GM12801 (cell line): ENCODE data around the gene NR2C2.

Source experiments
- TF ChIP-seq, protein P1 (sequence below): IDR thresholded peaks from one replicate; pipeline ENCODE4 v1.5.1; 2011; ENCODE audit warnings: control low read depth; ENCODE audit not compliant: insufficient read length; ENCODE audit errors: extremely low read depth

The NR2C2 gene

GRCh38 chr3:15032650-15033049 lies 85.3 kb downstream of the NR2C2 start:
- TF ChIP-seq, protein P1, sequence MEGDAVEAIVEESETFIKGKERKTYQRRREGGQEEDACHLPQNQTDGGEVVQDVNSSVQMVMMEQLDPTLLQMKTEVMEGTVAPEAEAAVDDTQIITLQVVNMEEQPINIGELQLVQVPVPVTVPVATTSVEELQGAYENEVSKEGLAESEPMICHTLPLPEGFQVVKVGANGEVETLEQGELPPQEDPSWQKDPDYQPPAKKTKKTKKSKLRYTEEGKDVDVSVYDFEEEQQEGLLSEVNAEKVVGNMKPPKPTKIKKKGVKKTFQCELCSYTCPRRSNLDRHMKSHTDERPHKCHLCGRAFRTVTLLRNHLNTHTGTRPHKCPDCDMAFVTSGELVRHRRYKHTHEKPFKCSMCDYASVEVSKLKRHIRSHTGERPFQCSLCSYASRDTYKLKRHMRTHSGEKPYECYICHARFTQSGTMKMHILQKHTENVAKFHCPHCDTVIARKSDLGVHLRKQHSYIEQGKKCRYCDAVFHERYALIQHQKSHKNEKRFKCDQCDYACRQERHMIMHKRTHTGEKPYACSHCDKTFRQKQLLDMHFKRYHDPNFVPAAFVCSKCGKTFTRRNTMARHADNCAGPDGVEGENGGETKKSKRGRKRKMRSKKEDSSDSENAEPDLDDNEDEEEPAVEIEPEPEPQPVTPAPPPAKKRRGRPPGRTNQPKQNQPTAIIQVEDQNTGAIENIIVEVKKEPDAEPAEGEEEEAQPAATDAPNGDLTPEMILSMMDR = no peak

DNA sequence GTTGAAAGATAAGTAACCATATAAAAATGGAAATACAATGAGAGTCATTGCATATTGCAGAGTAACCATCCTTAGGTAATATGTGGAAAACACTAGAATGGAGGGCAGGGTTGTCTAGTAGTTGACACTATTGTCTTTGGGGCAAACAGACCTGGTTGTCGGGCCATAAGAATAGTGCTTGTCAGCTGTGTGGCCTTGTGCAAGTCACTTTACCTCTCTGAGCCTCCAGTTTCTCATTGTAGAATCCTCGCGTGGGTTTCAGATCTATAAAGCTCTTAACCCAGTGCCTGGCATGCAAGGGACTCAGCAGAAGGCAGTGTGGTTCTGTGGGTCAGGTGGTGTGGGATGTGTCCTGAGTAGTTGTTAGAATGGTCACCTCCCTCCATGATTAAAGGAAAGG lies 85.7 kb downstream of the NR2C2 start:
- TF ChIP-seq, protein P1 = no peak

DNA sequence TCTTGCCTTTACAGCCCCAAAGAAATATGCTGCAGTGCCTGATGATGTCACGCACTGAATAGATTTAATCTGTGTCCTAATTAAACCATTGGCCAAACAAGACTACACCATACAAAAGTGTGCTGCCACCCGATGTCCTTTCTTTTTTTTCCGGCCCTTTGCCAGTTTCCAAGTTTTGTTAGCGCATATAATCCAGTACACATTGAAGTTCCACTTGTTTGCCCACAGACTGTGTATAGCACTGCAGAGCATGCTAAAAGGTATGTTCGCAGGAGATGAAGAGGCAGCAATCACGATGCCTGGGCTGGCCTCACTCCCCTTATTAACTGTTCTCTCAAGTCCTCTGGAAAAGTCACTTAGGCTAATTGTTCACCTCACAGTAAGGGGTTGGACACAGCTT lies 90.9 kb downstream of the NR2C2 start:
- TF ChIP-seq, protein P1 = no peak

DNA sequence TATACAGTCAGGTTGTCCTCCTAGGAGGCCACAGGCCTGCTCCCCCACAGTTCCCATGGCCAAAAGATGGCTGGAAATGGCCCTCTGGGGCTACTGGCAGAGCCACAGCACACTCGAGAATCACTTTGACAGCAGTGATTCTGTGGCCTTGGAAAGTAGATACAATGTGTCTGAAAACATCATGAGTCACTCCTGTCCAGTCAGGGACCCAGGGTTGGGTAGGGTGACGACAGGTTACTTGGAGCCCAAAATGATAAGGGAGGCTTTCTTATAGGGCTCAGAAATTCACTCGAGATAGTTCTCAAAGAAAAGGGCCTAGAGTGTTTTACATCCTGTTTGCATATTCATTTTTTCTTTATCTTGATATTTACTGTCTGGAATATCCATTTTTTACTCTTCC lies 93.5 kb downstream of the NR2C2 start:
- TF ChIP-seq, protein P1 = no peak

- TF ChIP-seq, protein P1 = no peak
Observed at GRCh38 chr3:15041950-15042349, 94.6 kb downstream of the NR2C2 start.

DNA sequence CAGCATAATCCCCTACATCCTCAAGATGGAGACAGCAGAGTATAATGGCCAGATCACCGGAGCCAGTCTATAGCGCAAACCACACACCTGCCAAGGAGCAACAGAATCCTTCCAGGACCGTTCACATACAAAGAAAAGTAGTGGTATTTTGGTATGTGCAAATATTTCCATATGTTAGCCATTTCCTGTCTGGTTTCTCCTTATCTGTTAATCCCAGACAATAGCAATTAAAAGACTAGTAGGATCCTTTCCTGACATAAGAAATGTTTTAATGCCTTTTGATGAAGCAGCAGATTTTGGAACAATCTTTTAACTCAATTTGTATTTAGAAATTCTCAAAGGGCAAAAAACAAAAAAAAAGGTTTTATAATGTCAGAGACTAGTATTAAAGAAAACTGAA lies 95.6 kb downstream of the NR2C2 start:
- TF ChIP-seq, protein P1 = no peak

- TF ChIP-seq, protein P1 = no peak
Observed at GRCh38 chr3:15043408-15044171, 96.2 kb downstream of the NR2C2 start.
